Measurements from ENCODE around the gene NUDT7.

Gene NUDT7

GRCh38 chr16:77748421-77749005 lies 26.2 kb downstream of the NUDT7 start:
- TF ChIP-seq REST (IDR thresholded peaks at IDR 0.05; ENCODE audit: insufficient read depth in 1 of 2, low read depth in 2 of 2, low read length in 2 of 2), result no peak
- no peak for TF ChIP-seq POLR2AphosphoS5 (IDR thresholded peaks at IDR 0.05; ENCODE audit: low read depth, low read length)
- TF ChIP-seq FOXP2 (optimal IDR thresholded peaks at IDR 0.05; ENCODE audit: borderline replicate concordance, extremely low read depth, extremely low read length, insufficient read depth), result no peak
- TF ChIP-seq TAF1 (IDR thresholded peaks at IDR 0.05; ENCODE audit: borderline replicate concordance, insufficient read depth, low read length), result no peak

GRCh38 chr16:77749415-77749814 lies 27.1 kb downstream of the NUDT7 start:
- TF ChIP-seq TAF1 (IDR thresholded peaks at IDR 0.05; ENCODE audit: borderline replicate concordance, insufficient read depth, low read length), result no peak
- TF ChIP-seq REST (IDR thresholded peaks at IDR 0.05; ENCODE audit: insufficient read depth in 1 of 2, low read depth in 2 of 2, low read length in 2 of 2), result no peak
- no peak for TF ChIP-seq POLR2AphosphoS5 (IDR thresholded peaks at IDR 0.05; ENCODE audit: low read depth, low read length)
- TF ChIP-seq SIN3A (IDR thresholded peaks at IDR 0.05; ENCODE audit: borderline replicate concordance, insufficient read depth, low read length), result no peak
- no peak for TF ChIP-seq FOXP2 (optimal IDR thresholded peaks at IDR 0.05; ENCODE audit: borderline replicate concordance, extremely low read depth, extremely low read length, insufficient read depth)

- TF ChIP-seq FOXP2 (optimal IDR thresholded peaks at IDR 0.05; ENCODE audit: borderline replicate concordance, extremely low read depth, extremely low read length, insufficient read depth) (no peak), TAF1 (IDR thresholded peaks at IDR 0.05; ENCODE audit: borderline replicate concordance, insufficient read depth, low read length) (no peak), POLR2AphosphoS5 (IDR thresholded peaks at IDR 0.05; ENCODE audit: low read depth, low read length) (no peak), SIN3A (IDR thresholded peaks at IDR 0.05; ENCODE audit: borderline replicate concordance, insufficient read depth, low read length) (no peak), REST (IDR thresholded peaks at IDR 0.05; ENCODE audit: insufficient read depth in 1 of 2, low read depth in 2 of 2, low read length in 2 of 2) (no peak)
Observed at GRCh38 chr16:77758046-77758445, 35.7 kb downstream of the NUDT7 start.

- no peak for TF ChIP-seq POLR2AphosphoS5 (IDR thresholded peaks at IDR 0.05; ENCODE audit: low read depth, low read length)
- no peak for TF ChIP-seq FOXP2 (optimal IDR thresholded peaks at IDR 0.05; ENCODE audit: borderline replicate concordance, extremely low read depth, extremely low read length, insufficient read depth)
- TF ChIP-seq TAF1 (IDR thresholded peaks at IDR 0.05; ENCODE audit: borderline replicate concordance, insufficient read depth, low read length), result no peak
- TF ChIP-seq SIN3A (IDR thresholded peaks at IDR 0.05; ENCODE audit: borderline replicate concordance, insufficient read depth, low read length), result no peak
- TF ChIP-seq REST (IDR thresholded peaks at IDR 0.05; ENCODE audit: insufficient read depth in 1 of 2, low read depth in 2 of 2, low read length in 2 of 2), result no peak
Observed at GRCh38 chr16:77758508-77758907, 36.2 kb downstream of the NUDT7 start.

- TF ChIP-seq POLR2AphosphoS5 (IDR thresholded peaks at IDR 0.05; ENCODE audit: low read depth, low read length), result no peak
- TF ChIP-seq REST (IDR thresholded peaks at IDR 0.05; ENCODE audit: insufficient read depth in 1 of 2, low read depth in 2 of 2, low read length in 2 of 2), result no peak
- no peak for TF ChIP-seq TAF1 (IDR thresholded peaks at IDR 0.05; ENCODE audit: borderline replicate concordance, insufficient read depth, low read length)
- no peak for TF ChIP-seq FOXP2 (optimal IDR thresholded peaks at IDR 0.05; ENCODE audit: borderline replicate concordance, extremely low read depth, extremely low read length, insufficient read depth)
- no peak for TF ChIP-seq SIN3A (IDR thresholded peaks at IDR 0.05; ENCODE audit: borderline replicate concordance, insufficient read depth, low read length)
Observed at GRCh38 chr16:77759201-77759600, 36.9 kb downstream of the NUDT7 start.
